Body of pancreas (tissue), 4 donors: ENCODE data around the gene EMILIN3.

ENCODE experiments used
- CTCF ChIP-seq, 7 experiments: fragments of 450-650 bp in 4 of 7; fragments of 200-600 bp in 3 of 7; sonication (generic) in 3 of 7; IDR thresholded peaks; one replicate each; pipeline ENCODE4 v1.5.1; 2016 to 2019; ENCODE audit warnings: antibody characterized with exemption in 7 of 7
- POLR2A ChIP-seq, 3 donors: fragments of 450-650 bp; IDR thresholded peaks; one replicate each; pipeline ENCODE4 v1.6.1; 2016; ENCODE audit warnings: antibody characterized with exemption in 3 of 3, mild to moderate bottlenecking in 2 of 3

- TF ChIP-seq CTCF (IDR thresholded peaks at IDR 0.05) (no peak), POLR2A (IDR thresholded peaks at IDR 0.05) (no peak)
Observed at GRCh38 chr20:41356951-41357350, 9.7 kb downstream of the EMILIN3 start.
